Prostate gland (tissue), 2 donors: ENCODE results near the gene PIP5K1A. TPM values are rescaled to one million over a fixed set of nuclear protein-coding genes. Genes with fewer than 3 reads are reported as not detected.
A peak's percentile ranks its signal among the peaks of the same experiment; 100 is the strongest.

Experiments
- DNase-seq: peaks from one replicate; pipeline ENCODE4 v3.0.0-alpha.2; 2019; ENCODE audit warnings: low spot score
- H3K27ac ChIP-seq, 2 donors: fragments of 200-600 bp; sonication (generic); 2 replicates each; pipeline ENCODE4 v1.5.1; 2017 to 2019
- H3K27me3 ChIP-seq: fragments of 200-600 bp; sonication (generic); replicated peaks from 2 replicates; pipeline ENCODE4 v1.5.1; 2019; ENCODE audit not compliant: insufficient read depth
- H3K36me3 ChIP-seq, 2 donors: fragments of 200-600 bp; sonication (generic); 1 replicate in 1 of 2; 2 replicates in 1 of 2; pipeline versions ENCODE4 v1.5.1 to v1.8.1; 2017 to 2019
- H3K4me1 ChIP-seq: fragments of 200-600 bp; sonication (generic); replicated peaks from 2 replicates; pipeline ENCODE4 v1.5.1; 2019
- H3K4me3 ChIP-seq, 2 donors: fragments of 200-600 bp; sonication (generic); 2 replicates each; pipeline ENCODE4 v1.5.1; 2017 to 2019
- H3K9me3 ChIP-seq: fragments of 200-600 bp; sonication (generic); 2 replicates; pipeline ENCODE4 v1.5.1; 2017
- POLR2A ChIP-seq: fragments of 450-650 bp; IDR thresholded peaks from one replicate; pipeline ENCODE4 v1.6.1; 2016; ENCODE audit warnings: antibody characterized with exemption, mild to moderate bottlenecking
- POLR2AphosphoS5 ChIP-seq: sonication (generic); formaldehyde crosslinking; IDR thresholded peaks from one replicate; pipeline ENCODE4 v1.6.1; 2017; ENCODE audit warnings: antibody characterized with exemption
- WGBS: methylation state at CpG from one replicate; pipeline ENCODE4 v1.1.5; 2018; 5-methylcytosine and 5-hydroxymethylcytosine counted together
- intact Hi-C: fragments of 100-400 bp; cut with DNase I; formaldehyde crosslinking; loops from one replicate; pipeline ENCODE4 v1.14.2; 2022
- total RNA-seq, 2 donors: library from RNA; depleted of rRNA; stranded (reverse); fragments of >200 nt; gene quantifications; one replicate each; pipeline ENCODE4 v1.1.0, GENCODE V29; 2016
- TF ChIP-seq, protein P1 (sequence below), 4 experiments: fragments of 200-600 bp in 2 of 4; fragments of 450-650 bp in 2 of 4; sonication (generic) in 2 of 4; IDR thresholded peaks; 1 replicate in 3 of 4; 2 replicates in 1 of 4; pipeline ENCODE4 v1.5.1; 2016 to 2019; ENCODE audit warnings: antibody characterized with exemption in 4 of 4, mild to moderate bottlenecking in 2 of 4, moderate library complexity in 2 of 4

PIP5K1A gene
- total RNA-seq, 2 donors from 2014 or later, result 40.2 to 96.7 TPM

DNA sequence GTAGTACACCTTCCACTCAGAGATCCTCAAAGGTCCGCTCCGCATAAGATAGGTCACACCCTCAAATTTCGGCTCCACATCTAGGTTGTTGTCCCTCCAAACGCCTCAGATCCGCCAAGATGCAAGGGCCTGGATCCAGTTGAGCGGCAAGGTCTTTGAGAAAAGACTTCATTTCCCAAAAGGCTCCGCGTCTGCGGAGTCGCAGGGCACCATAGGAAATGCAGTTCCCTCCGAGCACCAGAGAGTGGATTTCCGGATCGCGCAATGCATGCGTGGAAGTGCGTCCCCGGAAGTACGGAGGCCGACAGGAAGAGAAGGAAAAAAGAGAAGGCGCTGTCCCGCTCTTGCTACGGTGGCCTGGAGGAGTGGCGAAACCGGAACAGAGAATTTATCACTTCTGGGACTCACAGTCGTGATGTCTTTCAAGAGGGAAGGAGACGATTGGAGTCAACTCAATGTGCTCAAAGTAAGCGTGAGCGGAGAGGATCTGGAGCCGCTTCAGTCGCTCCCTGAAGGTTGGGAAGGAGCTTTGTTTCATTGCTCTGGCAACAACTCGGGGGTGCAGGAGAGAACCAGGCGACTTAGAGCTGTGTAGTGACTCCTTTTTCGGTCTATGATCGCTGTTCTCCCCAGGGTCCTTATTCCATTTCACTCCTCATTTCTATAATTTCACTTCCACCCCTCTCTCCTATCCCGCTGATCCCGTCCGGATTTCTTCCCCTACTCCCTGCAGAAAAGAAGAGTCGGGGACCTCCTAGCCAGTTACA, 32.4 kb upstream of the PIP5K1A start, which contains the start of the genes LYSMD1 and SCNM1:
Gene LYSMD1, minus strand, starts transcription at position 165 of the 767 bp plus-strand sequence. CDS start 644 bp downstream, outside the sequence.
Gene SCNM1, plus strand, starts transcription at position 407 of the 767 bp plus-strand sequence. Its CDS starts 9 bp downstream, at position 416.
- intact Hi-C loops, result no loop called here
- 0% methylated on average over 38 of the region's 38 CpGs for whole genome bisulfite sequencing
- H3K4me1 ChIP-seq, result peaks cover 6% of the 10 kb centered on the region
- TF ChIP-seq POLR2AphosphoS5 (peak; percentile 100), POLR2A (peak; percentile 33)
- TF ChIP-seq, protein P1, sequence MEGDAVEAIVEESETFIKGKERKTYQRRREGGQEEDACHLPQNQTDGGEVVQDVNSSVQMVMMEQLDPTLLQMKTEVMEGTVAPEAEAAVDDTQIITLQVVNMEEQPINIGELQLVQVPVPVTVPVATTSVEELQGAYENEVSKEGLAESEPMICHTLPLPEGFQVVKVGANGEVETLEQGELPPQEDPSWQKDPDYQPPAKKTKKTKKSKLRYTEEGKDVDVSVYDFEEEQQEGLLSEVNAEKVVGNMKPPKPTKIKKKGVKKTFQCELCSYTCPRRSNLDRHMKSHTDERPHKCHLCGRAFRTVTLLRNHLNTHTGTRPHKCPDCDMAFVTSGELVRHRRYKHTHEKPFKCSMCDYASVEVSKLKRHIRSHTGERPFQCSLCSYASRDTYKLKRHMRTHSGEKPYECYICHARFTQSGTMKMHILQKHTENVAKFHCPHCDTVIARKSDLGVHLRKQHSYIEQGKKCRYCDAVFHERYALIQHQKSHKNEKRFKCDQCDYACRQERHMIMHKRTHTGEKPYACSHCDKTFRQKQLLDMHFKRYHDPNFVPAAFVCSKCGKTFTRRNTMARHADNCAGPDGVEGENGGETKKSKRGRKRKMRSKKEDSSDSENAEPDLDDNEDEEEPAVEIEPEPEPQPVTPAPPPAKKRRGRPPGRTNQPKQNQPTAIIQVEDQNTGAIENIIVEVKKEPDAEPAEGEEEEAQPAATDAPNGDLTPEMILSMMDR (IDR thresholded peaks at IDR 0.05), result peak in 3 of 4 experiments; percentile 15 to 66 (median 53)
- no peaks in the 10 kb centered on the region for H3K9me3 ChIP-seq
- peak within 1 kb of the TSS; percentile 86 to 90 for H3K27ac ChIP-seq
- peak within 1 kb of the TSS; percentile 65 to 82 for H3K4me3 ChIP-seq
- peaks cover 0 to 4% of the 10 kb centered on the region in 2 donors for H3K36me3 ChIP-seq
- no peaks in the 10 kb centered on the region for H3K27me3 ChIP-seq
- peak; percentile 98 for DNase-seq

DNA sequence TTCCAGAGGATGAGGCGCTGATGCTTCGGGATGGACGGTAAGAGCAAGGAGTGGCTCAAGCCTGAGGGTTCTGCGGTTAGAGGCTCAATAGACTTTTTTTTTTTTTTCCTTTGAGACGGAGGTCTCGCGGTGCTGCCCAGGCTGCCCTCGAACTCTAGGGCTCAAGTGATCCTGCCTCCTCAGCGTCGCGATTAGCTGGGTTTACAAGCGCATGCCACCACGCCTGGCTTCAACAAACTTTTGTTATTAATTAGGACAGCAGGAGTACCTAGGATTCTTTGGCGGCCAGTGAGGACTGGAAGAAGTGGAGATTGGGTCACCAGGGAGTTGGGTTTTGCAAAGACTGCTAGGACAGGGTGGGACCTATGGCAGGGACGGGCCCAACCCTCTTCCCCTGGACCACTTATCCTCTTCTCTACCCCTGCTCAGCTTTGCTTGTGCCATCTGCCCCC, 31.8 kb upstream of the PIP5K1A start:
- no peaks in the 10 kb centered on the region for H3K27me3 ChIP-seq
- H3K9me3 ChIP-seq, result no peaks in the 10 kb centered on the region
- 2% methylated on average over 15 of the region's 15 CpGs for WGBS
- H3K36me3 ChIP-seq, result no peaks in the 10 kb centered on the region
- peaks cover 6% of the 10 kb centered on the region for H3K4me1 ChIP-seq
- peak overlapping the region; percentile 86 to 90 for H3K27ac ChIP-seq
- TF ChIP-seq POLR2A (no peak), POLR2AphosphoS5 (no peak)
- TF ChIP-seq, protein P1 (IDR thresholded peaks at IDR 0.05), result no peak
- no peak for DNase-seq
- intact Hi-C loops, result no loop called here
- H3K4me3 ChIP-seq, result peak overlapping the region; percentile 65 to 82

DNA sequence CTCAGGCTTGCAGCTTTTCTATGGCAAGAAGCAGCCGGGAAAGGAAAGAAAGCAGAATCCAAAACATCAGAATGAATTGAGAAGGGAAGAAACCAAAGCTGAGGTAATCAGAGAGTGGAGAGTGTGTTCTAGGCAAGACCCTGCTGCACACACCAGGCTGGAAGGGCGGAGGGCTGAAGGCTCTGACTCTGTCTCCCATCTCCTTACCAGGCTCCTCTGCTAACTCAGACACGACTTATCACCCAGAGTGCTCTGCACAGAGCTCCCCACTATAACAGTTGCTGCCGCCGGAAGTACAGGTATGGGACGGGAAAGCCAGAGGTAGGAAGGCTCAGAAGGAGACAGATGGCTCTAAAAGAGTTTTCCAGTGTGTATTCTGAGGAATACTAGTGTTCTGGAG, 31.2 kb upstream of the PIP5K1A start:
- H3K4me1 ChIP-seq, result peaks cover 6% of the 10 kb centered on the region
- no peaks in the 10 kb centered on the region for H3K9me3 ChIP-seq
- no peaks in the 10 kb centered on the region for H3K36me3 ChIP-seq
- DNase-seq, result no peak
- H3K27me3 ChIP-seq, result no peaks in the 10 kb centered on the region
- no peak for TF ChIP-seq POLR2A
- TF ChIP-seq, protein P1 (IDR thresholded peaks at IDR 0.05), result no peak
- TF ChIP-seq POLR2AphosphoS5, result no peak
- H3K27ac ChIP-seq, result no peak overlapping the region
- peak overlapping the region in 1 of 2 donors; percentile 65 for H3K4me3 ChIP-seq
- 88% methylated on average over 6 of the region's 6 CpGs for WGBS
- intact Hi-C loops, result no loop called here

DNA sequence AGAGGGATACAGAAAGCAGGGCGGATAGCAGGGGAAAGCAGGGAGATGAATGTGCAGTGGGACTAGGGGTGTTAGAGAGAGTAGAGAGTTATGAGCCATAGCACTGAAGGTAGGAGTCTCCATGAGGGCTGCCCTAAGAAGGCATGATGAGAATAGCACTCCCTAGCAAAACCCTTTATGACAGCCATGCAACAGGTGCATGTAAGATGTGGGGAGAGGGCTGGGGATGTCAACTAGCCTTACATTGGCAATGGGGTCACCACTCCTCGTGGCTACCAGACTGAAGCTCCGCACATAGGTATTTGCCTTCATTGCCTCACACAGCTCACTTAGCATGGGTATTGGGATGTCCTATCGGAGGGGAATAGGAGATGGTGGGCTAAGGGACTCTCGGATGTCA, 27.2 kb upstream of the PIP5K1A start:
- DNase-seq, result no peak
- no peaks in the 10 kb centered on the region for H3K4me1 ChIP-seq
- no peaks in the 10 kb centered on the region for H3K9me3 ChIP-seq
- H3K36me3 ChIP-seq, result no peaks in the 10 kb centered on the region
- no peaks in the 10 kb centered on the region for H3K27me3 ChIP-seq
- TF ChIP-seq POLR2AphosphoS5 (no peak), POLR2A (no peak)
- TF ChIP-seq, protein P1 (IDR thresholded peaks at IDR 0.05), result no peak
- H3K4me3 ChIP-seq, result no peak overlapping the region
- no peak overlapping the region for H3K27ac ChIP-seq
- 90% methylated on average over 5 of the region's 5 CpGs for WGBS
- intact Hi-C loops, result no loop called here
